GM18861 (cell line): Measurements from ENCODE around the gene HSPD1.

Experiments used
- ATAC-seq: cut with Tn5 transposase; IDR thresholded peaks from one replicate; pipeline ENCODE4 v1.9.1; 2021; ENCODE audit not compliant: unreplicated experiment

The HSPD1 gene

DNA sequence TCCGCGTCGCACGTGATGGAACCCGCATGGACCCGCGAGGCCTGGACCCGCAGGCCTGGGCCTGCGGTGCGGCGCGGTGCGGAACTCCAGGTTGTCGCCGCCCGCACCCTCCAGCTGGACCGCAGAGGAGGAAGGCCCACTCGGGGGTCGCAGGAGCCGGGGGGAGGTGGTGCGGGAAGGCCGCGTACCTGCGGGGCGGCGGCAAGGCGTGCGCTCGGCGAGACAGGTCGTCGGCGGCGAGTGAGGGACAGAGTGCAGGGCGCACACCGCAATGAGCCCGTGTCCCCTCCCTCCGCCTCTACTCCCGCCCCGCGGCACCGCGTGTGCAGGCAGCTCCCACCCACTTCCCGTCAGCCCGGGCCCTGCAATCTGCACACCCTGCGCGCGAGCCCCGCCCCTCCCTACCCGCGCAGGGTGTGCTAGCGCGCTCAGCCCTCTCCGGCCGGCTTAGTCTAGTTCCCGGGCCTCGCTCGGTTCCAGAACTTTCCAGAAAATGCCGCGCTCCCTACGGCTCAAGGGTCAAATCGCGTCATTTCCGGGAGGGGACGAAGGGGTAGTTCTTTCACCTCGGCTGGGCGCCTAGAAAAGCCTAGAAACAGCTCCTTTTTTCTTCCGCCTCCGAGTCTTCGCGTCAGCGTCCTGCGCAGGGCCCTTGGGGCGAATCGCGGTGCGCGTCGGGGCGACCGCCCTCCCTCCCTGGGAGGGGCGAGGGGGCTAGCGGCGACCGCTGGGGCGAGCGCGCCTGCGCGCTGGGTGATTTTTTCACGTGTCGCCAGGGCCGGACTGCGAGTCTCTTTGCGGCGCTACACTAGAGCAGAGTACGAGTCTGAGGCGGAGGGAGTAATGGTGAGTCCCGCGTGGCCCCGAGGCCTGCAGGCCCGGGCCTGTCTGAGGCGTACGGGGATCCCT, at the start of gene HSPD1, which contains the start of gene HSPE1:
Gene HSPD1, minus strand, starts transcription at position 247 of the 909 bp plus-strand sequence. CDS start 992 bp downstream, outside the sequence.
Gene HSPE1, plus strand, starts transcription at position 786 of the 909 bp plus-strand sequence. Its CDS starts 58 bp downstream, at position 844.
- ATAC-seq: peak; percentile 78

DNA sequence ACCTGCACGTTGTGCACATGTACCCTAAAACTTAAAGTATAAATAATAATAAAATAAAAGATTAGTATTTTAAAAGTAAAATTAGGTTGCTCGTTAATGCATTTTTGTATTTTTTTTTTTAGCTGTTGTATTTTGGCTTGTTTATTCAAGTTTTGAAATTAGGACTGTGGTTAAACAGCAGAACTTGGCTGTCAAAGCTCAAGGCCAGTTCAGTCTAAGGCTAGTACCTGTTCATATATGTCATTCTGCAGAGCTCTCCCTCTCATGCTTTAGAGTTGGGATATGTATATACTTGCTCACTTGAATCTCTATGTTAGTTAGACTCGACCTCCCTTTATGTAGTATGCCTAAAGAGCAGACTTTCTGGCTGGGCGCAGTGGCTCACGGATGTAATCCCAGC, 48.9 kb upstream of the HSPD1 start:
- no peak for ATAC-seq

DNA sequence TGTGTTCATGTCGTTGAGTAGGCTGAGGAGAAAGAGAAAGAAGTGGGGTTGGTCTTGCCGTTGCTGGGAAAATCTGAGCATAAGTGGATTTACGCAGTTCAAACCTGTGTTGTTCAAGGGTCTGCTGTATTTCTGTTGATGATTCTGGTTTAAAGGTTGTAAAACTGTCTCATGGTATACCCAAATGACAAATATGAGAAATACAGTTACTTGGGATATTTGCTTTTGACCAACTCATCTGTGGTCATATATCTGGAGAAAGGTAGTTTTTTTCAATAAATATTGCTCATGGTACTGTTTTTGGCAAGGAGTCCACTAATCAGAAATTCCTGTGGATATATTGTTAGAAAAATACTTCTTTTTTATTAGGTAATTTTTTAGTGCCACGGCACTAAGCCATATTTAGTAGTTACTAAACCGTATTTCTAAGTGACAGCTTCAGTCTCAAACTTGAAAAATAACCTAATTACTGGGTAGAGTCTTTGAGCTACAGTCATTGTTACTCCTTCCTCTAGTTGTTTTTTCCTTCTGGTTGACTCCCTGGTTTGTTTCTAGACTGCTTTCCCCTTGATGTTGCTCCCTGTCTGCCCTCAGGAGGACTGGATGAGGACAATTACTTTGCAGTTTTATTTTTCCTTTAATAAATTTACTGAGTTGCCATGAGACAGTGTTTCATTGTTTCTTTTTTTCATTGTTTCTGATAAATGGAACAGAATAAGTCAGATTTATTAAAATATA, 47.7 kb upstream of the HSPD1 start:
- ATAC-seq: no peak

DNA sequence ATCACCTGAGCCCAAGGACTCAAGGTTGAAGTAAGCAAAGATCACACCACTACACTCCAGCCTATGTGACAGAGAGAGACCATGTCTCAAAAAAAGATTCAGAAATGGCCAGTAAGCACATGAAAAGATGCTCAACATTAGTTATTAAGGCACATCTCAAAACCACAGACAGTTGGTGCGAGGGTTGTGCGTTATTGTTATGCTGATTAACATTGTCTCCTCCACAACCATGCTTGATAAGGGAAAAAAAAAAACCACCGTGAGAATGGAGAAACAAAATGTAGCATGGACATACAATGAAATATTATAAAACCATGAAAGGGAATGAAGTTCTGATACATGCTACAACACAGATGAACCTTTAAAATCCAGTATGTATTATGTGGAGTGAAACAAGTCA, 43.6 kb upstream of the HSPD1 start:
- no peak for ATAC-seq

DNA sequence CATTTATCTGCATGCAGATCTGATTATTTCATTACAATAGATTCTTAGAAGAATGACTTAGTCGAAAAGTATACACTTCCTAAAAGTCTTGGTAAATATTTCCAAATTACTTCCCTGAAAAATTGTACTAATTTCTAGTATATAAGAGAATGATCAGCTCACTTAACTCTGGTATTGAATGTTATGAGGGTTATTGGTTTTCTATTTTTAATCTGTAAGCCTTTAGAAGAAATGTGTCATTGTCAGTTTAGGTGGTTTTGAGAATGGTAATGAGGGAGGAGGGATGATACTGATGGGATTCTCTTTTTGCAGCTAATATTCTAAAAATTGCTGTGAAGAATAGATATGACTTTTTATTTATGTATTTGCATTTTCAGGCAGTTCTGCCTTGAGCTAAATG, 40.1 kb upstream of the HSPD1 start:
- no peak for ATAC-seq

- no peak for ATAC-seq
Measured at GRCh38 chr2:197538412-197538811, 38.8 kb upstream of the HSPD1 start.

DNA sequence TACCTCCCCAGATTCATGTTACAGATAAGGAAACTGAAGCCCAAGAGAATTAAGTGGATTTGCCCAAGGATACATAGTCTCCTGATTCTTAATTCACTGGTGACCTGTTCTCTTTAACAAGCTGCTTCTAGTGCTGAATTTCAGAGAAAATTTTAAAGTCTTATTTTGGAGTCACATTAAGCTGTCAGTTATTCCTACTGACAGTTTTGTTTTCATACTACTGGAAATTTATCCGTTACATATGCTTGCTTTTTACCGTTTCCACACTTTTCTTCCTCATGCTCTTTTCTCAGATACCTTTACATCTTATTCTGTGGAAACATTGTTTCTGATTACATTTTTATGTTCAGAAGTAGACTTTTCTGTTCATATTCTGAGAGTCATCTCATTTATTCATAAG, 17.5 kb upstream of the HSPD1 start:
- no peak for ATAC-seq

GRCh38 chr2:197516393-197516761, 16.7 kb upstream of the HSPD1 start:
- ATAC-seq: no peak

DNA sequence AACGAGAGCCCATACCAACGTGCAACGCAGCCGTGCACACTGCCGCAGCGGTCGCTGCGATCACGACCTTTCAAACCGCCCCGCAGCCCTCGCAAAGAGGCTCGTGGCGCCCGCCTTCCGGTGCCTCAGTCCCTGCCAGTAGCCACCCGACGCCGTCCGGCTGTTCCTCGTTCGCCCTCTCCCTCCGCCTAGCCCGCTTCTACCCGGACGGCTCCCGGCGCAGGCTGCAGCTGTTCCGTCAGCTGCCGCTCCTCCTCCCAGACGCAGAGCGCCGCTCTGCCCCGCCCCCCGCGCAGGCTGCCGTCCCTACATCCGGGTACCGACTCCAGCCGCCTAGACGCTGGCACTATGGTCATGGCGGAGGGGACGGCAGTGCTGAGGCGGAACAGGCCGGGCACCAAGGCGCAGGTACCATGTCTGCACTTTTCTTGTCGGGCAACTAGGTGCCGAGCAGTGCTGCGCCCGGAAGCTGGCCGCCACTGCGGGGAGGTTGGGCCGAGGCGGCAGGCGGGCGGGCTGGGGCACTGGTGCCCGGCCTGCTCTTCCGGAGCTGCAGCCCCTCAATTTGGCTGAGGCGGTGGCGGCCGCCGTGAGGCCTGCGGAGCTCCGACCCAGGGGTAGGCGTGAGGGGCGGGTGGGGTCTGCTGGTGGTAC, 16.2 kb upstream of the HSPD1 start, which contains the start of gene MOB4:
Gene MOB4, plus strand, starts transcription at position 328 of the 654 bp plus-strand sequence. Its CDS starts 21 bp downstream, at position 349.
- ATAC-seq: peak; percentile 88

GRCh38 chr2:197515315-197515738, 15.7 kb upstream of the HSPD1 start:
- peak; percentile 13 for ATAC-seq

- no peak for ATAC-seq
Measured at GRCh38 chr2:197514754-197515153, 15.1 kb upstream of the HSPD1 start.

- no peak for ATAC-seq
Measured at GRCh38 chr2:197513915-197514314, 14.3 kb upstream of the HSPD1 start.

DNA sequence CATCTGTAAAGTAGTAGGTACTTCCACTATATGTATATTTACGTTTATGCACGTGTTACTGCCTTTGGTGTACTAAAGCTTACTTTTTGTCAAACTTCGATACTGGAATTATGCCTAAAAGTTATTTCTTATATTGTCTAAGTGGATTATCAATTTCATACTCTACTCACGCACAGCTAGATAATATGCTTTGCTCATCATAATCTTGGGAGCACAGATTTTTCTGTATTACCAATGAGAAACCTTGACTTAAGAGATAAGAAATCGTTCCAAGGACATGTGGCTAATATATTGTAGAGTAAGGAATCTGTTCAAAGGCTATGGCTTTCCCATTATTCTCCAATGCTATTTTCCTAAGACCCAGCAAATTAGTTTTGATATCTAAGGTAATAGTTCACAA, 7.0 kb upstream of the HSPD1 start:
- no peak for ATAC-seq

DNA sequence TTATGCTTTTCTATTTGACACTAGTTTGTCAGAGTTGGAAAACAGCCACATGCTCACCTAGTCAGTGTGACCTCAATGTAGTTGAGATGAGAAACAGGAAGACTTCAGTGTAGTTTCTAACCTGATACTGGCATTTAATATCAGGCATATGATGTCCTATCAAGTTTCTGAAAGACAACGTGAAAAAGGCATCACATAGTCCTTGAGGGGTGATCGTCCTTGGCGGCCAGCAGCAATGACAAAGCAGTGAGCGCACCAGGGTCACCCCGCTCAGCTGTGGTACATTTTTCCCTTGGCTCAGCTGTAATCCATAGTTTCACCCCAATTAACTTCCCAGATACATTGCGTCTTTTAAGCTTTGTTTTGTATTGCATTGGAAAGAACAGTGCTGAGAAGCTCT, 4.9 kb upstream of the HSPD1 start:
- ATAC-seq: no peak

DNA sequence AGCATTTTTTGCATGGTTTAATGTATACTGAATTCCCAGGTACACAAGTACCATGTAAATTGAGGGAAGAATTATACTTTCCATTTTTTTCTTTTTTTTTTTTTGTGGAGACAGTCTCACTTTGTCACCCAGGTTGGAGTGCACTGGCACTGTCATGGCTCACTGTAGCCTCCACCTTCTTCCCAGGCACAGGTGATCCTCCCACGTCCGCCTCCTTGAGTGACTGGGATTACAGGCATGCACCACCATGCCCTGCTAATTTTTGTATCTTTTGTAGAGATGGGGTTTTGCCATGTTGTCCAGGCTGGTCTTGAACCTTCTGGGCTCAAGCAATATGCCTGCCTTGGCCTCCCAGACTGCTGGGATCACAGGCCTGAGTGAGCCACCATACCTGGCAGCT, 4.4 kb upstream of the HSPD1 start:
- ATAC-seq: no peak

- ATAC-seq: no peak
Measured at GRCh38 chr2:197502685-197503084, 3.0 kb upstream of the HSPD1 start.

DNA sequence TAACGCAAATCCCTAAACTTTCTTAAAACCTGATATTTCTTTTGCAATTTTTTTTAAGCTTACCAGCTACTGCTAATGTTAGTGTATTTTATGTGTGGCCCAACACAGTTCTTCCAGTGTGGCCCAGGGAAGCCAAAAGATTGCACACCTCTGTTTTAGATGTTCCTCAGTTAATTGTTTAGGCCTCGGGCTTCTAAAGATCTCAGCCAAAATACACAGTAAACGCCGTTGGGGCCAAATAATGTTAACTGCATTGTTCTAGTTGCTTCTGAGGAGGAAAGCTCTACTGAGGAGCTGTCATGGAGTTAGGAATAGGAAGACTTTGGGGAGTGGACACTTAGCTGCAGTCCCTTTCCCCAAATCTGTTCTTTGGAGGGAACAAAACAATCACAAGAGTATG, 2.6 kb upstream of the HSPD1 start:
- no peak for ATAC-seq

- no peak for ATAC-seq
Measured at GRCh38 chr2:197500503-197501131, 977 bp upstream of the HSPD1 start.

DNA sequence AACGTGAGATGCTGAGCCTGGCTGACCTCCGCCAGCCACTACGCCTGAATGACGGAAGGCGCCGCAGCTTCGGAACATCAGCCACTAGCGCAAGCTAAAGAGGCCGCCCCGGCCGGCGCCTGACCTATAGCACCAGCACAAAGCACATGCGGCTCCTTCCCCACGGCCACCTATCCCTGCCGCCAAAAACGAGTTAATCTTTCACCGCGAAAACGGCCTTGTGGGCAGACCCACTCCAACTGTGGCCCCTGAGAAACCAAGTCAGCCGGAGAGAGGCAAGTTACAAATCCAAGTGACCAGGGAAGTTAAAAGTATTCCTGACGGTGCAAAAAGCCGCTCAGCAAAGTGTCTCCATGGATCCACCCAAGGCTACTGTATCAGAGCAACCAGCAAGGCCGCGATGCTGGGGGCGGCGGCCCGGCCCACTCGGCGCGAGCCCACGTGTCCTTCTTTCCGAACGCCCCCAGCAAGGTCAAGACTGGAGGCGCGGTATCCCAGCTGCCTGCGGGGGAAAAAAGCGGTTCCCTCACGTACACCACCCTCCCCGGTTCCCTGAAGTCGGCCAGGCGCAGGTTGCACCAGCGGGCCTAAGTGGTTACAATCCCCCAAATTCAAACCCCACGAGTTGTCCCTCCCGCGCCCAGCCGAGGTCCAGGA, 575 bp downstream of the HSPD1 start:
- ATAC-seq: peak; percentile 19

DNA sequence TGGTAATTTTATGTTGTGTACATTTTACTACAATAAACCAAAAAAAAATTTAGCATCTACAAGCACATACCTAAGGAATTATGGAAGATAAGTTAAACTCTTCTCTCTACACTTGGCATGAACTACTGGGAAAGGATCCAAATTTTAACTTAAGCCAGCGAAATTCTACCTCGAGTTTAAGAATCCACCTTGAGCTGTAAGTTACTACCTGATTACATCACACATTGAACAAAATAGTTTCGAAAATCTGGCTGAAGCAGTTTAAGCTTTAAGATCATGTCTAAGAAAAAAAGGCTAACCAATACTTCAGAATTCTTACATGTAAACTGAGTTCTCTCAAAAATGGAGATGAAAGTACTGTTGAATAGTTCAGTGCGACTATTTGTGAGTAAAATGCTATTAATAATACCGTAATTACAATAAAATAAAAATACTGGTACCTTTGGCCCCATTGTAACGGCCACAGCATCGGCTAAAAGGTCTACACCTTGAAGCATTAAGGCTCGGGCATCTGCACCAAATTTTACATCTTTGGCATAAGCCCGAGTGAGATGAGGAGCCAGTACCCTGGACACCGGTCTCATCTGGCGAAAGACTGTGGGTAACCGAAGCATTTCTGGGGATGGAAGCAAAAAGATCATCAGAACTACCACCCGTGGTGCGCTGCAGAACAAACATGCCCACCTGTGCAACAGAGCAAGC, 1.3 kb downstream of the HSPD1 start:
- no peak for ATAC-seq
